ENCODE data around the gene MEGF11.
A peak's percentile ranks its signal among the peaks of the same experiment; 100 is the strongest.

Gene MEGF11

DNA sequence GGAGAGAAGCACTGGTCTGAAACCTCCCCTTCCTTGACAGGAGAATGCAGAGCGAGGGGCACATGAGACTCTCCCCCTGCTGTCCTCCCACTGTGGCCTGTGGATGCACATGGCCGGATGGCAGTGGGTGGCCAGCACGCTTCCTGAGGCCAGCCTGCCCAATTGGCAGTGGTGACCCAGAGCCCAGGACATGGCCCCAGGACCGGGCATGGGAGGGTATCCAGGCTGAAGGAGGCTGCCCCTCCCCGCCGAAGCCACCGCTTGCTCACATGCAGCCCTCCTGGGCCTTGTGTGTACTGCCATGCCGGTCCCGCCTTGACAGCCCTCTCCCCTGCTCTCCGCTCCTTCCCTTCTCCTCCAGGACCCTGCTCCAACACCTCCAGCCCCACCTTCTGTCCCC, 100.9 kb downstream of the MEGF11 start:
- TF ChIP-seq TARDBP (IDR thresholded peaks at IDR 0.05) = no peak
- TF ChIP-seq ZNF384 (IDR thresholded peaks at IDR 0.05) = no peak
- TF ChIP-seq FOXK2 (IDR thresholded peaks at IDR 0.05) = no peak
- POLR2A ChIA-PET = no interaction called here
- CTCF ChIA-PET = no interaction called here
- no peak for DNase-seq (ENCODE audit: extremely low spot score)

DNA sequence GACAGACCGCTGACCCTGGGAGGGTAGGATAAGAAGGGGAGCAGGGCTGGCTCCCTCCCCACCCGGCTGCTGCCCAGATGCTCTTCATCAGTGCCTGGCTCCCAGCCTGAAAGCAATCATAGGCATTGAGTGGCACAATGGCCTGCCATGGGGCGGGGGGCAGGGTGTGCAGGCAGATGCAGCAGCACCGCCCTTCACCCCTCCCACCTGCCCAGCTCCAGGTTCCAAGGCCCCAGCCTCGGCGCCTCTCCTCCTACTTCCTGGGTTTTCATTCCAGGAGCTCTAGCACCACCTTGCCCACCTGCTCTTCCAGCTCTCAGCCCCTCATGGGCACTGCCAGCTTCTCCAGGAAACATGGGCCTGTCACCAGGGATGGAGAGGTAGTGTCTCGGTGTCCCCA, 101.7 kb downstream of the MEGF11 start:
- POLR2A ChIA-PET = no interaction called here
- TF ChIP-seq TARDBP (IDR thresholded peaks at IDR 0.05) (no peak), BHLHE40 (IDR thresholded peaks at IDR 0.05; ENCODE audit: borderline replicate concordance) (no peak), ELF4 (IDR thresholded peaks at IDR 0.05) (no peak), ZNF384 (IDR thresholded peaks at IDR 0.05) (no peak), FOXK2 (IDR thresholded peaks at IDR 0.05) (no peak), NFRKB (IDR thresholded peaks at IDR 0.05) (no peak), LEF1 (IDR thresholded peaks at IDR 0.05; ENCODE audit: borderline replicate concordance) (no peak), SP1 (IDR thresholded peaks at IDR 0.05) (no peak), HDGF (IDR thresholded peaks at IDR 0.05; ENCODE audit: borderline replicate concordance) (no peak), SUZ12 (IDR thresholded peaks at IDR 0.05) (no peak)
- TF ChIP-seq, protein P1, sequence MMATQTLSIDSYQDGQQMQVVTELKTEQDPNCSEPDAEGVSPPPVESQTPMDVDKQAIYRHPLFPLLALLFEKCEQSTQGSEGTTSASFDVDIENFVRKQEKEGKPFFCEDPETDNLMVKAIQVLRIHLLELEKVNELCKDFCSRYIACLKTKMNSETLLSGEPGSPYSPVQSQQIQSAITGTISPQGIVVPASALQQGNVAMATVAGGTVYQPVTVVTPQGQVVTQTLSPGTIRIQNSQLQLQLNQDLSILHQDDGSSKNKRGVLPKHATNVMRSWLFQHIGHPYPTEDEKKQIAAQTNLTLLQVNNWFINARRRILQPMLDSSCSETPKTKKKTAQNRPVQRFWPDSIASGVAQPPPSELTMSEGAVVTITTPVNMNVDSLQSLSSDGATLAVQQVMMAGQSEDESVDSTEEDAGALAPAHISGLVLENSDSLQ (IDR thresholded peaks at IDR 0.05) = no peak
- CTCF ChIA-PET = no interaction called here
- DNase-seq (ENCODE audit: extremely low spot score) = no peak

DNA sequence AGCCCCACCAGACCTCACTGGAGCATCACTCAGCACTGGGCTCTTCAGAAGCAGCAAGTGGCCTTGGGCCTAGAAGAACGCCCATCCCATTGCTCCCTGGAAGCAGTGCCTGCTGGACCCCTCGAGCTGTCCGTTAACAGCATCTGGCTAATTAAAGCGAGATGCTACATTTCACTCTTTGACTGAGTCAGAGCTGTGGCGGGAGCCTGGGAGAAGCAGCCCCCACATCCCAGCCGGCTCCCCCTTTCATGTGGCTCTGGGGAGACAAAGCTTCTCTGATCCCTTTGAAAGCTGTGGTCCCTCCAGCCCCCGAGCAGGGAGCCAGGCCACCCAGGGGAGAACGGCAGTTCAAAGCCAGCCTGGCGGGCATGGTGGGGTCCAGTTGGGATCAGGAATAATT, 103.7 kb downstream of the MEGF11 start:
- ChIA-PET CTCF (no interaction called here), POLR2A (no interaction called here)
- TF ChIP-seq CTBP1 (IDR thresholded peaks at IDR 0.05; ENCODE audit: borderline replicate concordance) (no peak), ELF4 (IDR thresholded peaks at IDR 0.05) (no peak), NFRKB (IDR thresholded peaks at IDR 0.05) (no peak), BHLHE40 (IDR thresholded peaks at IDR 0.05; ENCODE audit: borderline replicate concordance) (no peak), ARNT (IDR thresholded peaks at IDR 0.05) (no peak), ZNF384 (IDR thresholded peaks at IDR 0.05) (no peak), HDGF (IDR thresholded peaks at IDR 0.05; ENCODE audit: borderline replicate concordance) (no peak), SUZ12 (IDR thresholded peaks at IDR 0.05) (no peak), LEF1 (IDR thresholded peaks at IDR 0.05; ENCODE audit: borderline replicate concordance) (no peak), L3MBTL2 (conservative IDR thresholded peaks at IDR 0.05) (no peak), FOXK2 (IDR thresholded peaks at IDR 0.05) (no peak), FOXA1 (IDR thresholded peaks at IDR 0.05) (no peak), FOXM1 (IDR thresholded peaks at IDR 0.05; ENCODE audit: borderline replicate concordance) (no peak), TARDBP (IDR thresholded peaks at IDR 0.05) (no peak), SP1 (IDR thresholded peaks at IDR 0.05) (no peak)
- TF ChIP-seq, protein P1 (IDR thresholded peaks at IDR 0.05) = no peak
- no peak for DNase-seq (ENCODE audit: extremely low spot score)

DNA sequence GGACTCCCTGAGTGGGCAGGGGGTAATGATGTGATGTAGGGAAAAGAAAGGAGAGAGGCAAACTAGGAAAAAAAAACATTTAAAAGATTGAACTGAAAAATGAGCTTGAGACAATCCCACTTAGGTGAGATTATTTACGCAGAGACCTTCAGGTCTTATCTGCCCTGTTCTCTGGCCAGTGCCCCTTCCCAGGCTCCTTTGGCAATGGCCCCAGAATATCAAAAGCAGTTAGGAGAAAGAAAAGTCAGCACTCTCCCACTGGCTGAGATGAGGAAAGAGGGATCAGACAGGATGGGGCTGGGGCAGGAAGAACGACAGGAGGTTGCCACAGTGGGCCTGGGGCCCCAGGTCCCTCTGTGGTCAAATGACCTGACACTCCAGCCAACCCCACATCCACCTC, 105.4 kb downstream of the MEGF11 start:
- DNase-seq (ENCODE audit: extremely low spot score) = no peak
- ChIA-PET POLR2A (no interaction called here), CTCF (no interaction called here)
- TF ChIP-seq HDGF (IDR thresholded peaks at IDR 0.05; ENCODE audit: borderline replicate concordance) (no peak), ZNF384 (IDR thresholded peaks at IDR 0.05) (no peak), ELF4 (IDR thresholded peaks at IDR 0.05) (no peak), NFRKB (IDR thresholded peaks at IDR 0.05) (no peak), LEF1 (IDR thresholded peaks at IDR 0.05; ENCODE audit: borderline replicate concordance) (no peak), FOXK2 (IDR thresholded peaks at IDR 0.05) (no peak), FOXA1 (IDR thresholded peaks at IDR 0.05) (no peak), FOXM1 (IDR thresholded peaks at IDR 0.05; ENCODE audit: borderline replicate concordance) (no peak), ARNT (IDR thresholded peaks at IDR 0.05) (no peak), SUZ12 (IDR thresholded peaks at IDR 0.05) (no peak)
- TF ChIP-seq, protein P1 (IDR thresholded peaks at IDR 0.05) = no peak

DNA sequence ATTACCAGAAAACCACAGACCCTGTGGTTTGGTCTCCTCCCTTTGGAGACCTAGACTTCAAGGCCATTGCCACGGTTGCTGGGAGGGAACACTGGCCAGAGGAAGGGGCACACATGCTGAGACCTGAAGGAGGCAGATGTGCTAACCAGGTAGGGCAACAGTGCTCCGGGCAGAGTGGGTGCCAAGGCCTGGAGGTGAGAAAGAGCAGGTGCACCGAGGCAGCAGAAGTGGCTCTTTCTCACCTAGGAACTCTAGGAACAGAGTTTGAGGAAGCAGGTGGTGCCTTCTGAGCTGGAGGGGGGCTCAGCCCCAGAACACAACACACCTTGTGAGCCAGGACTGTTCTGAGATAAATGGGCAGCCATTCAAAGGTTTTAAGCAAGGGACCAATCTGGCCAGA, 106.1 kb downstream of the MEGF11 start:
- ChIA-PET POLR2A (no interaction called here), CTCF (no interaction called here)
- no peak for TF ChIP-seq ZNF384 (IDR thresholded peaks at IDR 0.05)
- TF ChIP-seq L3MBTL2 (conservative IDR thresholded peaks at IDR 0.05) = no peak
- TF ChIP-seq FOXA1 (IDR thresholded peaks at IDR 0.05) = no peak
- no peak for DNase-seq (ENCODE audit: extremely low spot score)

DNA sequence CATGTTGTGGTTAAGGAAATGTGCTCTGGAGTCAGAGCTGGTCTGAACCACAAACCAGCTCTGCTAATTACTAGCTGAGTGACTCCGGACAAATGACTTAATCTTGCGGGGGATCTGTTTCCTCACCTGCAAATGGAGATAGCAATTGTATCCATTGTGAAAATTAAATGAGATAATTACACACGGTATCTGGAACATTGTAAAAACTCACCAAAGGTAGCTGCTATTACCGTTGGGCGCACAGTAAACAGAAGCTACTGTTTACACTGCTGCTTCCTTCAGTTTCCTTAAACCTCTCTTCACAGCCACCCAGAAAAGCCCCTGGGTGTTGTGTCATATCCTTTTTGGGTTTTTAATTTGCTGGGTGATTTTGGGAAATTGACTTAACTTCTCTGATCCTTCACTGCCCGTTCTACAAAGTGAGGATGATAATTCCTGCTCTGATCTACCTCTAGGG, 107.8 kb downstream of the MEGF11 start:
- ChIA-PET CTCF (no interaction called here), POLR2A (interaction anchor here (0.6 kb wide), 1 partner anchor 759 kb away, joined by 5 read pairs; no protein-coding TSS in a partner anchor)
- no peak for TF ChIP-seq TARDBP (IDR thresholded peaks at IDR 0.05)
- no peak for TF ChIP-seq ELF4 (IDR thresholded peaks at IDR 0.05)
- TF ChIP-seq SUZ12 (IDR thresholded peaks at IDR 0.05) = no peak
- TF ChIP-seq CTBP1 (IDR thresholded peaks at IDR 0.05; ENCODE audit: borderline replicate concordance) = no peak
- no peak for DNase-seq (ENCODE audit: extremely low spot score)

DNA sequence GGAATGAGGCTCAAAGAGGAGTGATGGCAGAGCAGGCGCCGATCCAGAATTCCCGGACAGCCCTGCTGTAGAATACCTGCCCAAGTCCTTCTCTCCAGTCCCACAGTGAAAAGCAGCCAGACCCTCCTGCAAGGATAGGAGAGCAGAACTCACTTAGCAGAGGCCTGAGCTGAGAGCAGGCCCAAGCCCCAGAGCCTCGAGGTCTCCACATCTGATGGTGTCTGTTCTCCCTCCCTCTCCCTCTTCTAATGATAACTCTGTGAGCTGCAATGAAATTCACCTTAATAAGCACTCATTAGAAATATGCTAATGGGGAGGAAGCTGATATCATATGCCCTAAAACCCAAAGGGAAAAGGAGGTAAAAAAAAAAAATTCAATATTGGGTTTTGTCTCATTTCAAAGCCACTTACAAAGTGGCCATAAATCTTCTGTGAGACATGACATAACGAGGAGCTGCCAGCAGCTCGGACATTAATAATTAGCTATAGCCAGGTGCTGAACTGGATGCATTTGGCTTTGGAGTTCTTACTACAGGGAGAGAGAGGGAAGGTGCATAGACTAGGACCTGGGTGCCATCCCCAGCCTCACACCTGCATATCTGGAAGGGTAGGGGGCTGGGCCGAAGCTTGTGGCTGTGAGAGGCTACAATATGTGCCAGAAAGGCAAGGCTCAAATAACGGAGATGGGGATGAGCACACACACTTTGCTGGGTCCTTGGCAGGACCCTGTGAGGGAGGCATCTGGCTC, 108.4 kb downstream of the MEGF11 start:
- ChIA-PET POLR2A (interaction anchor here (0.6 kb wide), 1 partner anchor 758 kb away, joined by 5 read pairs; no protein-coding TSS in a partner anchor), CTCF (no interaction called here)
- TF ChIP-seq BHLHE40 (IDR thresholded peaks at IDR 0.05; ENCODE audit: borderline replicate concordance) = no peak
- TF ChIP-seq, protein P1 (IDR thresholded peaks at IDR 0.05) = peak; percentile 70
- no peak for TF ChIP-seq ZNF384 (IDR thresholded peaks at IDR 0.05)
- DNase-seq (ENCODE audit: extremely low spot score) = no peak
